Measurements from ENCODE around the gene TNPO3.

TNPO3 gene

GRCh38 chr7:128937647-128938543 is 117.0 kb downstream of the TNPO3 start, which contains the start of gene IRF5:
Gene IRF5 (plus strand): TSS chr7:128937927. CDS start chr7:128942082, 4,155 bp downstream.
- DNase-seq = no peak

GRCh38 chr7:128937271-128937646 is 117.7 kb downstream of the TNPO3 start:
- no peak for DNase-seq

- DNase-seq = no peak
These were observed 118.1 kb downstream of the TNPO3 start for GRCh38 chr7:128936798-128937197.

GRCh38 chr7:128935342-128935730 is 119.6 kb downstream of the TNPO3 start:
- DNase-seq = no peak

- no peak for DNase-seq
These were observed 120.3 kb downstream of the TNPO3 start for GRCh38 chr7:128934361-128935341.

- peak in 1 of 2 experiments; percentile 20 for DNase-seq
These were observed 121.6 kb downstream of the TNPO3 start for GRCh38 chr7:128933180-128933891.

- DNase-seq = no peak
These were observed 122.1 kb downstream of the TNPO3 start for GRCh38 chr7:128932862-128933179.

- no peak for DNase-seq
These were observed 122.7 kb downstream of the TNPO3 start for GRCh38 chr7:128931965-128932861.

- no peak for DNase-seq
These were observed 123.6 kb downstream of the TNPO3 start for GRCh38 chr7:128931190-128931798.

GRCh38 chr7:128928882-128929788 is 125.8 kb downstream of the TNPO3 start:
- no peak for DNase-seq

GRCh38 chr7:128928159-128928813 is 126.6 kb downstream of the TNPO3 start:
- DNase-seq = no peak

GRCh38 chr7:128924707-128925588 is 130.0 kb downstream of the TNPO3 start:
- no peak for DNase-seq

GRCh38 chr7:128923411-128923800 is 131.5 kb downstream of the TNPO3 start:
- DNase-seq = no peak

GRCh38 chr7:128922496-128923410 is 132.2 kb downstream of the TNPO3 start:
- no peak for DNase-seq

GRCh38 chr7:128921866-128922440 is 133.0 kb downstream of the TNPO3 start:
- no peak for DNase-seq

- DNase-seq = no peak
These were observed 133.9 kb downstream of the TNPO3 start for GRCh38 chr7:128920913-128921582.

All from activated CD4-positive, alpha-beta T cell treated with anti-CD3 and anti-CD28 coated beads, Interleukin-2, amount 50 U/mL, for 4 hours (primary cell).